NOMO-1 (cell line): ENCODE data around the gene TBC1D1.
"Not testable (repeated sequence)": the region's sequence is repeated elsewhere in the genome, so short reads cannot be mapped to it uniquely, and the experiment has no call there.

ENCODE experiments used
- DNase-seq, 2 experiments: peaks; one replicate each; lab custom pipeline; 2025; ENCODE audit not compliant: unreplicated experiment in 2 of 2; lab: John Stamatoyannopoulos, UW

TBC1D1 gene

DNA sequence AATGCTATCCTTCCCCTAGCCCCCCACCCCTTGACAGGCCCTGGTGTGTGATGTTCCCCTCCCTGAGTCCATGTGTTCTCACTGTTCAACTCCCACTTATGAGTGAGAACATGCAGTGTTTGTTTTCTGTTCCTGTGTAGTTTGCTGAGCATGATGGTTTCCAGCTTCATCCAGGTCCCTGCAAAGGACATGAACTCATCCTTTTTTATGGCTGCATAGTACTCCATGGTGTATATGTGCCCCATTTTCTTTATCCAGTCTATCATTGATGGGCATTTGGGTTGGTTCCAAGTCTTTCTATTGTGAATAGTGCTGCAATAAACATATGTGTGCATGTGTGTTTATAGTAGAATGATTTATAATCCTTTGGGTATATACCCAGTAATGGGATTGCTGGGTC lies 32.2 kb downstream of the TBC1D1 start:
- DNase-seq = not testable (repeated sequence)

DNA sequence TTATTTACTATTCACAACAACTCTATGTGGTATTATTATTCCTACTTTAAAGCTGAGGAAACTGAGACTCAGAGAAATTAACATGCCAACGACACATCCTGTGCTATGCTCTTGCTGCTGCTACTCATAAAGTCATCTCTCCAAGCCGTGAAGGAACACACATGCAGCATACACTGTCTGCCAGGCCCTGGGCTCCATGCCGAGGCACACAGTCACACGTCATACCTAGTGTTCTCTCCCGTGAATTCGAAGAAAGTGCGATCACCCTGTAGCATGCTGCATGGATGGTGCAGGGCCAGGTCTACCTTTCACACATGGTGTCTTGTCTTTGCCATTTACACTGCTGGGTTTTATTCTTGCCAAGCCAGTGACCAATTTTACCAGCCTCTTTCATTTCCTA lies 34.1 kb downstream of the TBC1D1 start:
- DNase-seq = no peak

DNA sequence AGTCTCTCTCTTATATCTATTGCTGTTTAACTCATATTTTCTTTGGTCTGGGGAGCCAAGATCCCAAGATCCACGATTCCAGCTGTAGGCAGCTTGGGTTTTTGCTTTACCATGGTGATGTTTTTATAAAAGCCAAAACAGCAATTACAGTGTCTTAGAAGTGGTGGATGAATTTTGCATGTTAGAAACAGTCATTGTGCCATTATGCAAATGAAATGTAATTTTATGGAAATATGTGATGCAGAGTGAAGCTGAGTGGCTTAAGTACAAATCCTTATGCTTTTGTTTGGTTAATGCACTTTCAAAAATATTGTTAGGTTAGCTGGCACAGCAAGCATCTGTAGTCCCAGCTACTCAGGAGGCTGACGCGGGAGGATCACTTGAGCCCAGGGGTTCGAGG lies 36.5 kb downstream of the TBC1D1 start:
- DNase-seq = no peak

DNA sequence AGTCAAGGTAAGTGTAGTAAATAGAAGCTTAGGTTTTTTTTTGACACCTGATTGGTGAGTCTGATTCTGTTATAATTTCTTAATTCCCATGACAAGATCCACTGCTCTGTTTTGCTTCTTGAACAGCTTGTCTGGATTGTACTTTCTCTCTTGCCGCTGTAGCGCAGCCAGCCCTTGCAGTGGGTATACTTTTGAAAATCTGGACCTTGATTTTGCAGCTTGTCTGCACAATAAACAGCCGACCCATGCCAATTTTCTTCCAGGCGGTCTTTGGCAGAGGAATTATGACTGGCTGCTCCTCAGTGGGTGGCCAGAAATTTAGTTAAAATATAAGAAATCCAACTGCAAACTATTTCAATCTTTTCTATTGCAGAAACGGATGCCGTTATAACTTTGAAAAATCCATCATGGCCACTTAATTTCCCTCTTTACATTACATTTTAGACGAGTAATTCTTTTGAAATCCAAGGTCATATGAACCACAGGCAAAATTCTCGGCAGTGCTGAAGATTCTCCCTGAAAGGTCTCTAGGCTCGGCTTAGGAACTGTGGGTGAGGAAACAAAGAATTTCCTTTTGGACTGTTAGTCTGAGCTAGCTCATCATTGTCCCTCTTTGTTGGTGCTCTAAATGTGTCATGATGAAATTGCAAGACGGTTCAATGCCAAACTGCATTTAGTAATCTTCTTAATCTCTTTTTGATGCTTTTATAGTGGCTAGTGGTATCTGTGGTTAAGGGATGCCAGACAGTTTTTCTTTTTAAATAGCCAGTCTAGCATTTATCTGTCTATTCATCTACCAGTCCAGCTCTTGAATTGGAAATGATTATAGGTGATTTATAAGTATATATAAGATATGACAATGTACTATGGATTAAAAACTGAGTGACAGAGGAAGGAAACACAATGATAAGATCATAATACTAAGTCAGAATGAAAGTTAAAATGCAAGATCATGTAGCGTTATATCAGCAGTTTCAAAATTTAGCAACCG lies 37.8 kb downstream of the TBC1D1 start:
- DNase-seq = no peak

DNA sequence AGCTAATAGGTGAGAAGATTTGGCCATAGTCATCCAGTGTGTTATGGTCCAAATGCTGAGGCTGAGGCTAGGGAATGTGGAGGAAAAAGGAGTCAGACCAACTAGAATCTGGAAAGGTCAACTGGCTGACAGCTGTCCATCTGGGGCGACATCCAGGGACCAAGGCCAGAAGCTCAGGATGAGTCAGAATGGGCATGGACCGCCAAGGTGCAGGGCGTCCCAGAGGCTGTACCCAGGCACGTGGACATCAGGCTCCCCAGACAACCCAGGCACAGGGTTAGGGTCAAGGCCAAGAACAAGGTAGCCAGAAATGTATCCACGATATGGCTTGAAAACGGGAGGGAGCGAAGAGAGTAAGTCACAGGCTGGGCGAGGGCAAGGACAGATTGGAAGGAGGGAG lies 43.2 kb downstream of the TBC1D1 start:
- no peak for DNase-seq

DNA sequence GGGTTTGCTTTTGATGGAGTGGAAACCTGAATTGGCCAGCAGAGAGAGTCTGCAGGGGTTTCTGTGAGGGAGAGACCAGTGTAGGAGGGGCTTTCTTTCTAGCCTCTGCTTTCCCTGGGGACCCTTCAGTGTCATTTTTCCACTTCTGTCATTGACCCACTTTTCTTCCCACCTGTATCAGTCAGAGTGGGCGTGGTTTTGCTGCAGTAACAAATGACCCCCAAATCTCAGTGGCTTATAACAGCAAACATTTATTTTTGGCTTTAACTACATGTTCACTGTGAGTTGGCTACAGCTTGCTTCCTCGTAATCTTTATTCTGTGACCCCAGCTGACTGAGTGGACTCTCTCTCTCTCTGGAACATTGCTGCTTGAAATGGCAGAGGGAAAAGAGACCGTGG lies 43.7 kb downstream of the TBC1D1 start:
- DNase-seq = no peak

DNA sequence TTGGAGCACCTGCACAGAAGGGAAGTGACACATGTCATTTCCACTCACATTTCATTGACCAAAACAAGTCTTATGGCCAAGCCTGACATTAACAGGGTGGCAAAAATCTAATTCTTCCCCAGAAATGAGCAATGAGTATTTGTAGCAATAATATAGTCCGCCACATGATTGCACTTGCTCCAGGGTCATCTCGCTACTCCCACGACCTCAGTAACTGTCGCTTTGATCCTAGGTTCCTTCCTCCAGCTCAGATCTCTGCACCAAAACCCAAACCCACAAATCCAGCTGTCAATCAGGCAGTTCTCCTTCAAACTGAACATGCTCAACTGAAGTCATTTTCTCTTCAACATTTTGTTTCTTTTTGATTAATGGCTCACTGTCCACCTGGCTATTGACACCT lies 44.1 kb downstream of the TBC1D1 start:
- DNase-seq = no peak

DNA sequence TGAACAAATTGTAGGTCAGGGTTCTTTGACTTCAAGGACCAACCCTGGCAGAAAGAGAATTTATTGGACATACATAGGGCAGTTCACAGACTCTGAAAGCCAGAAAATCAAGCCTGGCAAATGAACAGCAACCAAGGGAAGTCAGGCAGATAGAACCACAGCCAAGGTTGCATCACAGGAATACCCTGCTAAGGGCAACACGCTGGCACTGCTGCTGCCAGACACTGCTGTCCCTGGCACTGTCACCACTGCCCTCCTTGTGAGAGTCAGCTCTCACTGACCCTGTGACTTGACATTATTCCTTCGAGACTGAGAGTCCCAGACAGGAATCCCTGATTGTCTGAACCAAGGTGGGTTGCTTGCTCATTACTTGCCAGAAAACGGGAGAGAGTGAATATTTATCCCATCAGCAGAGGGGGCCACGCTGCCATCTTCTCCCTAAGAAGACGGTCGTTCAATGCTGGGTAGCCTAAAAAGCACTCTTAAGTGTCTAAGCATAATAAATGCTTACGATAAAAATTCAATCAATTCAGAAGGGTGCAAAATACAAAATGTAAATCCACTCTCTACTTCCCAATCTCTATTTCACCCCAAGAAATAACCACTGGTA lies 46.1 kb downstream of the TBC1D1 start:
- DNase-seq = no peak

DNA sequence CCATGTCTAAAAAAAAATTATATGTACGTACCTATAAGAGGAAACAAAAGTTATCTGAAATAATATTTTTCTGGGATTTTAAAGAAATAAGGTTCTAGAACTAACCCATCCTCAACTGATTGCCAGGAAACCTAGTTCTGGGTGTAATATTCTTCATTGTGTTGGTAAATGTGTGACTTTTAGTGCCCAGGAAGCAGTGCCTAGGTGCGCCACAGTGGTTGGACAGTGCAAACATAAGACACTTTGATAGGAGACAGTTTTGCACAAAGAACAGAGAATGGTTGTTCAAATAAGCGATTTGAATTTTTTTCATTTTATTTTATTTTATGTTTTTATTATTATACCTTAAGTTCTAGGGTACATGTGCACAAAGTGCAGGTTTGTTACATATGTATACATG lies 47.3 kb downstream of the TBC1D1 start:
- DNase-seq = no peak

DNA sequence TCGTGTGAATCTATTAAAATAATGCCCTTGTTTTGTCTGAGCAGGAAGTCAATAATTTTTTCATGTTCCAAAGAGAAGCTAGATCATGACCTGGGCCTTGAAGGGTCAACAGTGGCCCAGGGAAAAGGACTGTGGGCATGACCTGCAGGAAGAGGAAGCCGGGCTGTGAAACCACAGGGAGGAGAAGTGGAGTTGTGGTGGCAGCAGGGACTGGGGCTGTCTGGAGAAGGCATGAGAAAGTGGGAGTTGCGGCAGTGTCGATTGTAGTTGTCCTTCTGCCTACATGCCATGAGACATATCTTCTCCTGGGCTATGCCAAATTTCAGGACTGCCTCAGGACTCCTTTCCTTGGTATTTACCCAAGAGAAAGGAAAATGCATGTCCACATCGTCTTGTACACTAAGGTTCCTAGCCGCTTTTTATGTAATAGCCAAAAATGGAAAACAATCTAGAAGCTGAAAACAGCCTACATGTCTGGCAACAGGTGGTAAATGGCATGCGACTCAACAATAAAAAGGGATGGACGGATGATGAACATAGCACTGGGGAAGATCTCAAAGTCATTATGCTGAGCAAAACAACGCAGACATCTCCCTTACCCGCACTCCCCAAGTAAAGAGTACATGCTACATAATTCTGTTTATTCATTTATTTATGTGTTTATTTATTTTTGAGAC lies 55.8 kb downstream of the TBC1D1 start:
- DNase-seq = peak; percentile 17 to 57

DNA sequence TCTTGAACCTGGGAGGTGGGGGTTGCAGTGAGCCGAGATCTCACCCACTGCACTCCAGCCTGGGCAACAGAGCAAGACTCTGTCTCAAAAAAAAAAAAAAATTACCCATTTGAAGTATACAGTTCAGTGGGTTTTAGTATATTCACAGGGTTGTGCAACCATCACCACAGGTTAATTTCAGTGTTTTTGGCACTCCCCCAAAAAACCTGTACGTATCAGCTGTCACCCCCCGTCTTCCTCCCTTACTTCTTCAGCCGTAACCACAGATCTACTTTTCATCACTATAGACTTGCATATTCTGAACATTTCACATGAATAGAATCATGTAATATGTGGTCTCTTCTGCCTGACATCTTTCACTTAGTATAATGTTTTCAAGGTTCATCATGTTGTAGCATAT lies 57.7 kb downstream of the TBC1D1 start:
- no peak for DNase-seq

DNA sequence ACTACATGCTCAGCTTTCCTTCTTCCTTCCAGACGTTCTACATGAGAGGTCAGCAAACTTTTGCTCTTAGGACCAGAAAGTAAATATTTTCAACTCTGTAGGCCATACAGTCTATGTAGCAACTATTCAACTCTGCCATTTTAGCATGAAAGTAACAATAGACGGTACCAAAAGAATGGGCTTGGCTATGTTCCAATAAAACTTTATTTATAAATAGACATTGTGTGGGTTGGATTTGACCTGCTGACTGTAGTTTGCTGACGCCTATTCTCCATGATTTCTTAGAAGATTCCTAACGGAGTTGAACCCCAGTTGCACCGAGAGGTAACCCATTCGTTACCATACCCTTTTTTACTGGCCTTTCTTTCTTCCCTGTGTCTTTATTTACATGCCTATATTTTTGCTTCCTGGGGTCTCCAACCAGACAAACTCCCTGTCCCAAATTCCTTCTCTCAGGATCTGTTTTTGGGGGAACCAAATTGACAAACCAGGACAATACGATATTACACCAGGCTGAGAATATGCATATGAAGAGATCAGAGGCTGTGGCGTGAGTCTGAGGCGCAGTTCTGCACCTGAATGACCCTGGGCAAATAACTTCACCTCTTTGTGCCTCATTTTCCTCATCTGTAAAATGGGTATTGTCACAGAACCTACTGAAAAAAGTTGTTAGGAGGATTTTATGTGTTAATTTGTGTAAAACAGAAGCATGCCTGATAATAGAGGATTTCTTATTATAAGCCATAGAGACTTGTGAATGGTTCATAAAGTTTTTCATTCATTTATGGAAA lies 58.9 kb downstream of the TBC1D1 start:
- no peak for DNase-seq

DNA sequence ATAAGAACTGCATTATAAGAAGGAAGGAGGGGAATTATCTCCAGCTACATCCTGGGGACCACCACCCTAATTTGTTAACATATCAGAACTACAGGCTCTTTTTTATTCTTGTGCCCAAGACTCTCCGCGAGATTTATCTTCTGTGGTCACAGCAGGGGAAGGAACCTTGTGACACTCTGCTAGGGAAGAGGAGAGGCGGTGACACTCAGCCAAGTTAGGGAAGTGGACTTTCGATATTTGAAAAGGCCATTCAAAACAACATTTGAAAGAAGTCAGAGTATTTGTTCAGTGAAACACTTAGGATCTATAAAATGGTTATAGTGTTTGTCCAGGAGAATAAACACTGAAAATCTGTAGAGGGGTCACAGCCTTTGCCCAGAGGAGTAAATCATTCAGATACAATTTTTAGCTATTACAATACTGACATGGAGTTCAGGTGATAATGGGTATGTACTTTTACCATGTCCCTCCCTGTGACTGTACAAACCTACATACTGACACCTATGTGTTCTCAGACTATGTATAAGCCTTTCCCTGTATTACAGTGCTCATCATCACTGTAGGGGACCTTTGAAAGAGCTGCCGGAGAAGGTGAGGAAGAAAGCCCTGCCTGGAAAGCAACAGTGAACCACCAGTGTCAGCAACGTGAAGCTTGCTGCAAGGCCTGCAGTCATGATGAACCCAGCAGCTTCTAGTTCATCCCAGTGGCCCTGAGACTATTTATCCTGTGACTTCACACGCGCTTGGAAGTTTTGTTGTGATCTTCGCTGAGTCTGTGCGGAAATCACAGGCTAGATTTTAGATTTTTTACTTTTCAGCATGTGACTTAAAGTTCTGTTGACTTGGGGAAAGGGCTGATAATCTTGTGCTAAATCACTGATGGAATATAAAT lies 60.8 kb downstream of the TBC1D1 start:
- peak; percentile 47 to 94 for DNase-seq

DNA sequence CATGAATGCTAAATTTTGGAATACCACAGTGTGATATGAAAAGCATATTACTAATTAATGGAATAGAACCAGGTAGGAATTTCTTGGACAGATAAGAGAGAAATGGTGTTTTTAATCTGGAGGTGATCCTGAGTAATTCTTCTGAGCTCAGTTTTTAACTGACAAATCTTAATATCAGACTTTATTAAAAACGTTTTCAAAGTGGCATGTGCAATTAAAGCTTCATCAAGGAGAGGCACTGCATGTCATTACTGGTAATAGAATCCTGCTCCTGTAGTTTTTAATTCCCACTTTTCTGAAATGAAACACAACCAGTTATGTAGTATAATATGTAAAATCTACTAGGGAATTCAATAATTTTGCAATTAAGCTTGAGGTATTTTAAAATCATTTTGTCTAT lies 62.3 kb downstream of the TBC1D1 start:
- DNase-seq = no peak

DNA sequence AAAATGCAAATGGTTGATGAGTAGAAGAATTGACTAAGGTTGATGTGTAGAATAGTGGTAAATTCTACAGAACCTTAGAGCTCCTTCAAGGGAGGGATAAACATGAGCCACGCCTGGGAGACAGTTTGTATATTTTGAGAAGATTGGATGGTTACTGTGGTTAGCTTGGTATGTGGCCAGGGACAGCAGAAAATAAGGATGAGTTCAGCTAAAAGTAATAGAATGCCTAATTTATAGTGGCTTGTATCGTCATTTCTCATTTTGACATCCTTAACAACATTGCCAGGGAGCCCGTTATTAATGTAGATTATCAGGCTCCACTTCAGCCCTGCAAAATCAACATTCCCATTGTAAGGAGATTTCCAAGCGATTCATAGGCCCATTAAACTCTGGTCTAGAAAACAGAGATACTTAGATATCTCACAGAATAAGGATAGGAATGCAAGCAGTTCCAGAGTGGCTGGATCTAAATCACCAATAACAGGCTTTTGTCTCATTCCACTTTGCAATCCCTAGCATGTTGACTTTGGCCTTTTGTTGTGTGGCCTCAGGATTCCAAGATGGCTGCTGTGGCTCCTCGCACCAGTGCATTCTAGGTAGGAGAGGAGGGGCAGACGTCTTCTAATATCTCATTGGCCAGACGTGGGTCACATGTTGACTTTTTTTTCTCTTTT lies 62.9 kb downstream of the TBC1D1 start:
- no peak for DNase-seq

DNA sequence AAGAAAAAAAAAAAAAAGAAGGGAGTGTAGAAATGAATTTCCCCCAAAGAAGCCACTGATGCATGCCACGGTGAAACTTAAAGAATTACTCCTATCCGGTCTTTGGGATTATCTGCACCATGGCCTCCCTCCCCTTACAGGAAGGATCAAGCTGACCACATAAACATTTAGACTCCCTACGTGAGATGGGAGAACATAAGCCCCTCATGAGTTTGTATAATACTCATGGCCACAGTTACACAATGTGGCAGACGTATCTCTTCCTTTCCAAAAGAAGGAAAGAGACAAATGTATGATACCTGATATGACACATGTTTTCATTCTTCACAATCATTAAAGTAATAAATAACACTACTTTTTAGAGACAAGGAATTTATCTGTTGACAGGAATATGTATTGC lies 66.1 kb downstream of the TBC1D1 start:
- no peak for DNase-seq

DNA sequence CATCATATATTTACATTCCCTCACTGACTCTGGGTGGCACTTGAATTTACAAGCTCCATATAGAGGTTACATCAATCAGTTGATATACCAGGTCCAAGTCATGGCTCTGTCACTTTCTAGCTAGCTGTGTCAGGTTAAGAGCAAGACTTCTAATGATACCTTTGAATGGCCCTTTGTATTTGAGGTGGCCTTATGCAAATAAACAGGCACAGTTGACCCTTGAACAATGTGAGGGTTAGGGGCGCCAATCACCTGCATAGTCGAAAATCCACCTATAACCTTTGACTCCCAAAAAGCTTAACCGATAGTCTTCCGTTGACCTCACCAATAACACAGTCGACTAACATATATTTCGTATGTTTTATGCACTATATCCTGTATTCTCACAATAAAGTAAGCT lies 68.0 kb downstream of the TBC1D1 start:
- no peak for DNase-seq

DNA sequence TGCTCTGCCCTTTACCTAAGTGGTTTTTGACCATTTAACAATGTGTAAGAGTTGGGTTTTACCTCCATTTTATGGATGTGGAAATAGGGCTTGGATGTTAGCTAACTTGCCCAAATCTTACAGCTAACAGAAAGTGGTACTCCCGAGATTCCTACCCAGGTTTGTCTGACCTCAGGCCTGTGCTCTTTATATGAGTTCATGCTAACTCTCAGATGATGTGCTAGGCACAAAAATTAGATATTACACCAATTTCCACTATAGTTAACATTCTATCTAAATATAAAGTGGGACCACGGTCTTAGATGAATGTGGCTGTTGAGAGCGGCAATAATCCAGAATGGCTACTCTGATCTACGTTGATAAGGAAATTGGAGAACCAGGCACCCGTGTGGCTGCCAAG lies 69.2 kb downstream of the TBC1D1 start, which contains the start of gene PTTG2:
PTTG2 (plus strand) TSS at position 301 of the 400 bp plus-strand sequence; CDS start at position 338, 37 bp downstream.
- DNase-seq = no peak
